ENCODE results near the gene PRRT4.

GRCh38 chr7:128383776-128384175 is 22.3 kb upstream of the PRRT4 start:
- no peak for TF ChIP-seq CTCF (IDR thresholded peaks at IDR 0.05)
- TF ChIP-seq POLR2A (IDR thresholded peaks at IDR 0.05), result no peak

All from right lobe of liver (tissue), 4 donors.